Raji (cell line): ENCODE results near the gene JAK1.

Experiments
- POLR2A ChIP-seq: IDR thresholded peaks from 2 replicates; pipeline ENCODE4 v1.6.1; 2011; ENCODE audit warnings: low read depth, low read length, control low read depth; ENCODE audit not compliant: insufficient read depth

Gene JAK1

DNA sequence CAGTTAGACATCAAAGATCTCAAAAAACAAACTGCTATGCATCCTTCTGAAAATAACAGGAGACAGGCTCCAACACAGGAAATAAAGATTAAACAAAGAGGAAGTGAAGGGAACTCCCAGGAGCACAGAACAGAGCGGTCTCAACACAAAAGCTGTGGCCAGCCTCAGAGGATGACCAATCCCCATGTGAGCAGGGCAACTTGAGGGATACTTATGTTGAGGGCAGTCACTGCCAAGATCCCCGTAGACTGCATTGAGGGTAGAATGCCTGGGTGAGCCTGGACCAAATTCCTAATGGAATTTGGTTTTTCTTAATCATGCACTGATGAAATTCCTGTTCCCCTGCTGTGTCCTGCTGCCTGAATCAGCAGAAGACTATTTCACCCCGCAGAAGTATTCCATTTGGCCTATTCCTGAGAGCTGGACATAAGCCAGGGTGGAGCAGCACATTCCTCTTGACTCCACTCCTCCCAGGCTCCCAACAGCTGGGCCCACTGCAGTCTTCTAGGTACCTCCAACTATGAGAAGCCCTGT, 49.0 kb downstream of the JAK1 start:
- TF ChIP-seq POLR2A: no peak

DNA sequence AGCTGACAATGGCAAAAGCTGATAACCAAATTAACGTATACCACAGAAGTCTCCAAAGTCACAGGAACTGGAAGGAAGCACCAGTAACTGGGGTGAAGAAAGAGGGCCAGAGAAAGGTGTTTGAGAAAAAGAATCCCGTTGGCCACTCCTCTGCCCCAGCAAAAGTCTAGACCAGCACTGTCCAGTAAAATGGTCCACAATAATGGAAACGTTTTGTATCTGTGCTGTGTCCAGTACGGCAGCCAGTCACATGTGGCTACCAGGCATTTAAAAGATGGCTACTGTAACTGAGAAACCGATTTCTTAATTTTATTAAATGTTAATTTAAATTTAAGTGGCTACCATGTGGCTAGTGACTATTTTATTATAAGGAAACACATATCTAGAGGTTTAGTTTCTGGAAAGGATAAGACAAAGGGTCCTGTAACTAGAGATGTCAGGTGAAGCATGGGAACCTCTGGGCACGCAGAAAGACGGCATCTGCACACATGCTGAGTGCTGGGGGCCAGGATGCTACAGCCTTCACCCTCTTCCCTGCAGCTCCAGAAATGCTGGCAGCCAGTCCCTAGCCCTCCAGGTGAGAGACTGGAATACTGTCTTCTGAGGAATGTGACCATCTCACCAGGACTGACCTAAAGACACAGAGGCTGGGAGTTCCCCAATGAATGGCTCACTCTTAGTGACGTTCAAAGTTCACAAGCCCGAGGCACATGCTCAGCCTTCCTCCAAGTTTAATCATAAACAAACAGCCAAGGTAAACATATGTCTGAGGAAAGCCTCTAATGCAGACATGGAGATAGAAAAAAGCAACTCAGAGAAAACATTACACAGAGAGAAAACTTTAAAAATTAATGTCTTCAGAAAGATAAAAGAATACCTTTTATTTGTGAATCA, 50.7 kb downstream of the JAK1 start:
- TF ChIP-seq POLR2A: no peak

DNA sequence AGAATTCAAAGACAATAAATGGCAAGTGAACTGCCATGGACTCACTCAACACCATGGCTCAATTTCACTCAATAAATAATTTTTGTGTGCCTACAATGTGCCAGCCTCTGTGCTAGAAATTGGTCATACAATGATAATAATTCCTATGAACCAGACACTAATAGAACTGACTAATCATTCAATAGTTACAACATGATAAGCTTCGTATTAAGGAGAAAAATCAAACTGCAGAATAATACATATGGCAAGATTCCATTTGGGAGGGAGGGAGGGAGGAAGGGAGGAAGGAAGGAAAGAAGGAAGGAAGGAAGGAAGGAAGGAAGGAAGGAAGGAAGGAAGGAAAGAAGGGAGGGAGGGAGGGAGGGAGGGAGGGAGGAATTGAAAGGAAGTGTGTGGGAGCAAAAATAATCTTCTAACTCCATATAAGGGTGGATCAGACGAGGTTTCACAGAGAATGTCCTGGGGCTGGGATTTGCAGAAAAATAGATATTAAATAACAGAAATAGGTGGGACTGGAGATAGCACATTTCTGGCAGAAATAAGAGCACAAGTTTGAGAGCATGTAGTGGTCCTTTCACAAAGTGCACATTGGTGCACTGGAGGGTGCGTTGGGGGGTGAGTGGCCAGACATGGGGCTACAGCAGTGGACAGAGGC, 52.9 kb downstream of the JAK1 start:
- TF ChIP-seq POLR2A: no peak

DNA sequence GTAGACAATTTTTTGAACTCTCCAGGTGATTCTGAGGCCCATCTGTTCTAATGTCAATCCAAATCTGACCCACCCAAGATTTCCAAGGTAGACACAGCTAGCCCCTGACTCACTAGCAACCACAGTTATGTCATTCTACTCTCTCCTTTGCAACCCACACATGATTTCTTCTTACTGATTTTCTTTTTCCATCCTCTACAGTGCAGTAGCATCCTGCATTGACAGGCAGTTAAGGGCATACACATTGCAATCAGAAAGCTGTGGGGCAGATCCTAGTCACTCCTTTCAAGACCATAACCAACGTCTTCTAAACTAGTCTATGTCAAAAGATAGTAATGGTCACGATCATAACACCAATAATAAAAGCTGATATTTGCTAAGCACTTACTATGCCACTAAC, 54.2 kb downstream of the JAK1 start:
- TF ChIP-seq POLR2A: no peak

DNA sequence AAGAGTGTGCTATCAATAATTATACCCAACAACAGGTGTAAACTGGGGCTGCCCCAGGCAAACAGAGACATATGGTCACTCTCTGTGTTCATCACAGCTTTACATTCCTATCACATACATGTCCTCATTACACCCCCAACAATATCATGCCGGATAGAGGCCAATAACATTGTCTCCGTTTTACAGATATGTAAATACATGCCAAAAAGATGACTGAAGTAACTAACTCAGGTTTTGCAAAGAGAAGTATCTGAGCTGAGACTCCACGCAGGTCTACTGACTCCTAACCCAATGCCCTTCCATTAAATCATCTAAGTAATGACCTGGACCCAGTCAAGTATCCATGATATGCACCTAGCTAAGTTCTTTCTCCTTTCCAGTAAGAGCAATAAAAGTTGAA, 55.0 kb downstream of the JAK1 start:
- no peak for TF ChIP-seq POLR2A

DNA sequence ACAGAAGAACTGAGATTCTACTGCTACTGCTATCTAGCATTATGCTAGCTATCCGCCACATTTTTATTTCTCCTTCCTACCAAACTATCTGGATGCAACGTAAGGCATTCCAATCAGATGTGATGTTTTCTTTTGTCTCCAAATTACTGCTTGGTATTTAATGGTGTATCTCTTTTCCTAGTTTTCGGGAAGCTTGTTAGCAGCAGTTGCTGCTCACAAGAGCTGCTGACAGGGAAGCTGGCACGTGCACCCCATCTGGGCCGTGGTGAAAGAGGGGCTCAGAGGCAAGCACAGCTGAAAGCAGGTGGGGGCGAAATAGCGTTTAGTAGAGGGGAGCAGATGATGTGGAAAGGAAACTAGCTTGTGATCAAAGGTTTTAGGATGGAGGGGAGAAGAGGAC, 57.3 kb downstream of the JAK1 start:
- no peak for TF ChIP-seq POLR2A

DNA sequence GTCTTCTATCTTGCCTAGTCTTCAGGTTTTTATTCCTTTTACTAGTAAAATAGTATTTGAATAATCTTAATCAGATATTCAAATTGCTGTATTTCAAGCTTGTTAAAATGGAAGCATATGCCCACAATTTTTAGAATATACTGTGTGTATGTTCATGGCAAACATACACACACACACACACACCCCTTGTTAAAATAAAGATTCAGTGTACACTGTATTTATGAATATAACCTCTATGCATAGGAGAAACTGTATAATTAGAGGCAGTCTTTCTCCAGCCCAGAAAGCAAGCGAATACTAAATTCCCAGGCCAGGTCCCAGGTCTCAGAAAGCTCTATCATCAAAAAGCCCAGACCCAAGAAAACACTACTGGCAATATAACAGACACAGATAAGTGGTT, 57.8 kb downstream of the JAK1 start:
- no peak for TF ChIP-seq POLR2A

DNA sequence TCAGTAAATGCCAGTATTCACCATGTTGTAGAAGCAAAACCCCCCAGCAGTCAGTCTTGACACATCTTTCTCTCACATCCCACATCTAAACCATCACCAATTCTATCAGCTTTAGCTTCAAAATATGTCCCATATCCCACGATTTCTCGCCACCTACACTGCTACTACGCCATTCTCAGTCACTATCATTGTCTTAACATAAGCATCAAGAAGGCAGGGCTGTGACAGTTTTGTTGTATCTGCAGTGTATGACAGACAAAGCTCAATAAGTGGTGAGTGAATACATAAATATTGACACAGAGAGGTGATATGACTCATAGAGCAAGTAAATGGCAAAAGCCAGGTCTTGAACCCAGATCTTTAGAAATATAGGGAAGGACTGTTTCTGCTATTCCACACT, 59.9 kb downstream of the JAK1 start:
- no peak for TF ChIP-seq POLR2A

DNA sequence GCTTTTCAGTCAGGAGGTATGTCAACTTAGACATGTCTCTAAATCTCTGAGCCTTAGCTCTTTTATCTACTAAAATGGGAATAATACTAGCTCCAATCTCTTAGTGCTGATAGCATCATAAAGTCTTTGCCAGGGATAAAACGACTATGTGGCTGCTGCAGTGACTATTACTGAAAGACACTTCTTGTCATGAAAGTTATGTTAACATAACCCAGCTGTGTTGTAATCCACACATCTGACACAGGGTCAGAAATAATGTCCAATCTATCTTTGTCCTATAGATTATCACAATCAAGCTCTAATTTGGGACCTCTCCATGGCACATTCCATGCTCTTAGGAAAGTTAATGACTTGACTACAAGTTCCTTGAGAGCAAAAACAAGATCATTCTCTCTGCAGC, 62.8 kb downstream of the JAK1 start:
- TF ChIP-seq POLR2A: no peak

DNA sequence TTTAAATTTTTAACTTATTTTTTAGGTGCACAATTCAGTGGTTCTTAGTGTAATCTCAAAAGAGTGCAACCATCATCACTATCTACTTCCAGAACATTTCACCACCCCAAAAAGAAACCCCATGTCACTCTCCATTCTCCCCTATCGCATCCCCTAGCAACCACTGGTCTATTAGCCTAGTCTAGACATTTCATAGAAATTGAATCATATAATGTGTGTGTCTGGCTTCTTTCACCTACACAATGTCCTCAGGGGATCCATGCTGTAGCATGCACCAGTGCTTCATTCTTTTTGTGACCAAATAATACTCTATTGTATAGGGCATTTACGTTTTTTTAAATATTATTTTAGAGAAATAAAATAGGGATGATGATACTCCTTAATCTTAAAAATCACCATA, 64.7 kb downstream of the JAK1 start:
- TF ChIP-seq POLR2A: no peak

DNA sequence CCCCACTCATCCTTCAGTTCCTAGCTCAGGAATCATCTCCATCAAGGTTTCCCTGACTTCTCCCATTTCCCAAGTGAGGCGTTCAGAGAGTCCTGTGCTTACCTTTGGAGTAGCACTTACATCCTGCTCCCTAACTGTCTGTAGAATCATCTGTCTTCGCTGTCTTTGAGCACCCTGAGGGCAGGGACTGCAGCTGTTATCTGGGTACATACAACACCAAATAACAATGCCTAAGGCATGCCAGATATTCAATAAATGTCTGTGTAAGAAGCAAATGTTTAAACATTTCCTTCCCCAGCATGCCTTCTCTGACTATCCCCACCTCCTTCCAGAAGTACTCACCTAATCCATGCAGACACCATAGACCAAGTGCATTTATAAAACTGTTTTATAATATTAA, 65.4 kb downstream of the JAK1 start:
- no peak for TF ChIP-seq POLR2A

DNA sequence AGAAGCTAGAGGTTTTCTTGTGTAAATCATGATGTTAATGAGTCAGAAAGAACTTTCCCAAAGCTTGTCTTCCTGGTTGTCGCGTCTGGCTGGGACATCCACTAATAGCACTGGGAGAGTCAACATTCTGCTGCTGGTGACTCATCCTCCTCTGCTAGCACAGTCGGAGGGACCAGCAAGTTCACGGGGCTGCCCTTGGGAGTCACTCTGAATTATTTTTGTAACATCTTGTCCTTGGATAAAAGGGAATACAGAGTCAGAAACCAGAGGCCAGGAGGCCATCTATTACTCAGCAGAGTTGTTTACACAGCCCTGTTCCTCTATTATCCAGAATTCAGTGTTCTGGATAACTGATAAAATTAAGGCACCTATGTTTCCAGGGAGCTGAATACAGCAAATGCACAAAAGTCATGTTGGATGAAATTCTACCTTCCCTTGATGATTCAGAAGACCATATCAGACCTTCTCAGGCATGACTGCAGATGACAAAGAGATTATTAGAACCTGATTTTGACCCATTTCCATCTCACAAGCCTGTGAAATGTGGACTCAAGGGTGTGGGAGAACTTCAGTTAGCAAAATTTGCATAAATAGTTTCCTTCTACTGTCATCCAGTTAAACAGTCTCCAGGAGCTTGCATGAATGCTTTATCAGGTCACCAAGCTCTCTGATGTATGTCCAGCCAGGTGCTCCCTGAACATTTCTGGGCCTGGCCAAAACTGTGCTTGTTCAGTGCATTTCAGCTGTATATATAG, 68.1 kb downstream of the JAK1 start:
- TF ChIP-seq POLR2A: no peak

DNA sequence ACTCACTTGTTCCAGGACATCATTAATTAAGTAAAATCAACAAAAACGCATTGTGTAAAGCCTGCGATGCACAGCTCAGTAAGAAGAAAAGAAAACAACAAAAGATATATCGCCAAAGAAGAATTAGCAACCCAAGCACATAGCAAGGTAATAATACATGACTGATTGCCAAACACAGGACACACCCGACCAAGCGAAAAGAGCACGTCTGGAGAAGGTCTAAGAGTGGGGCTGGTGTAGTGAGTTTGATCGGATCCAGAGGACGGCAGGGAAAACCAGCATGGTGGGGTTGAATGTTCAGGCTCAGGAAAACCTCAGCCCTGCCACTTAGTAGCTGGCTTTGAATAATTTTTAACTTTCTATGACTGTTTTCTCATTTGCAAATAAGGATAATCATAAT, 69.8 kb downstream of the JAK1 start:
- TF ChIP-seq POLR2A: no peak

DNA sequence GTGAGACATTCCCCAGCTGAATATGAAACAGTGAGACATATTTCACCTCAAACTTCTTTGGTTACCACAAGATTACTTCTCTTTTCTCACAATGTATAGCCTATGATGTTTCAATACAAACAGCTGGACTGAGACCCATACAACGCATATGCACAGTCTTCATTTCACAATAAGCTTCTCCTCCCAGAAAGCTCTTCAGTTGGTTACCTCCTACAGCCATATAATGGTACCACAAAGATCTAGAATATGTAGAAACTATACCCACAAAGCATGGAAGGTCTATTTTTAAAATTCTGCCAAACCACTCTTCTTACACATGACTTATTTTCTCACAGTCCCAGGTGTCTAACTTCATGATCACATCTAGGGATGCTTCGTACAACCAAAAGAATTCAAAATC, 70.8 kb downstream of the JAK1 start:
- TF ChIP-seq POLR2A: no peak

DNA sequence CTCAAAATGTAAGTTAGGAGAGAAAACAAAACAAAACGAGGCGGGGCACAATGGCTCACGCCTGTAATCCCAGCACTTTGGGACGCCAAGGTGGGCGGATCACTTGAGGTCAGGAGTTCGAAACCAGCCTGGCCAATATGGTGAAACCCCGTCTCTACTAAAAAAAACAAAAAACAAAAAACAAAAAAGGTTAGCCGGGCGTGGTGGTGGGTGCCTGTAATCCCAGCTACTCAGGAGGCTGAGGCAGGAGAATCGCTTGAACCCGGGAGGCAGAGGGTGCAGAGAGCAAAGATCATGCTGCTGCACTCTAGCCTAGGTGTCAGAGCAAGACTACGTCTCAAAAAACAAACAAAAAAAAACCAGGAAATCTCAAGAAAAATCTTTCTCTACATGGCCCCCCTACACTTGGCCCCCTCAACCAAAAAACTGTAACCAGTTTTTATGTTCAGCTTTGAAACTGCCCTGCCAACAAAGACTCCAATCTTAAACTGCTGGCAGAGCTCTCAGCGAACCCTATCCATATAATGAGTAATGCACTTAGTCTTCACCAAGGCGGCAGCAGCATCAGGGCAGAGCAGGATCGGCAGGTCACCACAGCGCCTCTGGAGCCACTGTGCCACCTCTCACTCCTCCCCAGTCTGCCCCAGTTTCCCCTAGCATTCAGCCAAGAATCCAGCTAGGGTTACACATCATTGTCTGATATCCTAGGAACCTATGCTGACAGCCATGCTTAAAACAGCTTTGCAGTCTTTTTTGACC, 71.7 kb downstream of the JAK1 start:
- no peak for TF ChIP-seq POLR2A
